DND-41 (cell line): ENCODE measurements around the gene RAB7A.

Source experiments
- CTCF ChIP-seq: IDR thresholded peaks from 2 replicates; pipeline ENCODE4 v1.5.1; 2012; ENCODE audit warnings: borderline replicate concordance, low read length, moderate library complexity, mild to moderate bottlenecking; ENCODE audit not compliant: poor library complexity, severe bottlenecking; ENCODE audit errors: extremely low read depth
- EZH2 ChIP-seq: IDR thresholded peaks from 3 replicates; pipeline ENCODE4 v1.6.1; 2012; ENCODE audit warnings: borderline replicate concordance, low read depth, mild to moderate bottlenecking, moderate library complexity, low read length, inconsistent platforms; ENCODE audit not compliant: severe bottlenecking

- TF ChIP-seq CTCF: no peak
- no peak for TF ChIP-seq EZH2
Observed at GRCh38 chr3:128861491-128861890, 135.5 kb downstream of the RAB7A start.
